DOHH2 (cell line): ENCODE results near the gene PES1.

Experiments
- EZH2phosphoT487 ChIP-seq: fragments of 200-600 bp; sonication (generic); IDR thresholded peaks from 2 replicates; pipeline ENCODE4 v1.6.1; 2017; ENCODE audit warnings: borderline replicate concordance, mild to moderate bottlenecking, antibody characterized with exemption, low read length, moderate library complexity, mixed read lengths
- TF ChIP-seq, protein P1 (sequence below): fragments of 200-600 bp; sonication (generic); IDR thresholded peaks from one replicate; pipeline ENCODE4 v1.5.1; 2014; ENCODE audit warnings: antibody characterized with exemption, mild to moderate bottlenecking, low read depth, low read length; ENCODE audit not compliant: poor library complexity, severe bottlenecking

- TF ChIP-seq, protein P1, sequence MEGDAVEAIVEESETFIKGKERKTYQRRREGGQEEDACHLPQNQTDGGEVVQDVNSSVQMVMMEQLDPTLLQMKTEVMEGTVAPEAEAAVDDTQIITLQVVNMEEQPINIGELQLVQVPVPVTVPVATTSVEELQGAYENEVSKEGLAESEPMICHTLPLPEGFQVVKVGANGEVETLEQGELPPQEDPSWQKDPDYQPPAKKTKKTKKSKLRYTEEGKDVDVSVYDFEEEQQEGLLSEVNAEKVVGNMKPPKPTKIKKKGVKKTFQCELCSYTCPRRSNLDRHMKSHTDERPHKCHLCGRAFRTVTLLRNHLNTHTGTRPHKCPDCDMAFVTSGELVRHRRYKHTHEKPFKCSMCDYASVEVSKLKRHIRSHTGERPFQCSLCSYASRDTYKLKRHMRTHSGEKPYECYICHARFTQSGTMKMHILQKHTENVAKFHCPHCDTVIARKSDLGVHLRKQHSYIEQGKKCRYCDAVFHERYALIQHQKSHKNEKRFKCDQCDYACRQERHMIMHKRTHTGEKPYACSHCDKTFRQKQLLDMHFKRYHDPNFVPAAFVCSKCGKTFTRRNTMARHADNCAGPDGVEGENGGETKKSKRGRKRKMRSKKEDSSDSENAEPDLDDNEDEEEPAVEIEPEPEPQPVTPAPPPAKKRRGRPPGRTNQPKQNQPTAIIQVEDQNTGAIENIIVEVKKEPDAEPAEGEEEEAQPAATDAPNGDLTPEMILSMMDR = no peak
- TF ChIP-seq EZH2phosphoT487 = no peak
Measured at GRCh38 chr22:30584441-30584840, 7.3 kb downstream of the PES1 start.
